Lower lobe of right lung (tissue), 2 donors: Measurements from ENCODE around the gene ATP8B1. TPM values are rescaled to one million over a fixed set of nuclear protein-coding genes. Genes with fewer than 3 reads are reported as not detected.

ENCODE experiments used
- ATAC-seq, 2 donors: fragments of 200-7000 bp; cut with Tn5 transposase; one replicate each; pipeline ENCODE4 v1.9.1; 2020 to 2022; ENCODE audit warnings: mild to moderate bottlenecking in 2 of 2, moderate library complexity in 2 of 2
- DNase-seq: peaks from one replicate; pipeline ENCODE4 v3.0.0-alpha.2; 2020
- H3K27ac ChIP-seq: fragments of 200-600 bp; one replicate; pipeline ENCODE4 v1.8.0; 2022
- H3K27me3 ChIP-seq: fragments of 200-600 bp; one replicate; pipeline ENCODE4 v1.8.0; 2022; ENCODE audit warnings: low read depth
- H3K36me3 ChIP-seq: fragments of 200-600 bp; one replicate; pipeline ENCODE4 v1.8.0; 2022; ENCODE audit warnings: mild to moderate bottlenecking
- H3K4me1 ChIP-seq: fragments of 200-600 bp; one replicate; pipeline ENCODE4 v1.8.0; 2022
- H3K4me3 ChIP-seq: fragments of 200-600 bp; one replicate; pipeline ENCODE4 v1.8.0; 2022; ENCODE audit warnings: mild to moderate bottlenecking
- H3K9me3 ChIP-seq: fragments of 200-600 bp; one replicate; pipeline ENCODE4 v1.8.0; 2022
- CTCF ChIP-seq: fragments of 200-600 bp; IDR thresholded peaks from one replicate; pipeline ENCODE4 v1.8.0; 2022; ENCODE audit warnings: antibody characterized with exemption, mild to moderate bottlenecking
- intact Hi-C: fragments of 100-400 bp; cut with DNase I; formaldehyde crosslinking; loops from one replicate; pipeline ENCODE4 v1.11.0; 2022
- total RNA-seq: library from RNA; stranded (reverse); fragmentation: NEBNext Ultra II Directional; extraction: Animal tissue kit (Norgen Biotek cat#: 25700); gene quantifications from one replicate; pipeline ENCODE4 v1.2.1, GENCODE V29; 2021
- donor health status: DM: no; HTN: yes; CAD: no; lungs with severe emphysema.

The ATP8B1 gene
- total RNA-seq, 1 donor from 2014 or later, result 27.2 TPM

- no peak overlapping the region for H3K27ac ChIP-seq
- DNase-seq (no peak), ATAC-seq (no peak)
- no peak for TF ChIP-seq CTCF
- no peaks in the 10 kb centered on the region for H3K4me1 ChIP-seq
- H3K27me3 ChIP-seq, result no peaks in the 10 kb centered on the region
- no peaks in the 10 kb centered on the region for H3K36me3 ChIP-seq
- intact Hi-C loops, result no loop called here
- no peaks in the 10 kb centered on the region for H3K9me3 ChIP-seq
- no peak overlapping the region for H3K4me3 ChIP-seq
Measured at GRCh38 chr18:57844319-57844718, 41.2 kb upstream of the ATP8B1 start.

- no peaks in the 10 kb centered on the region for H3K27me3 ChIP-seq
- intact Hi-C loops, result no loop called here
- no peak for DNase-seq
Measured at GRCh38 chr18:57843386-57843785, 40.3 kb upstream of the ATP8B1 start.

GRCh38 chr18:57841568-57841967 is 38.5 kb upstream of the ATP8B1 start:
- intact Hi-C loops, result no loop called here
- TF ChIP-seq CTCF, result no peak
- no peak overlapping the region for H3K27ac ChIP-seq
- no peaks in the 10 kb centered on the region for H3K36me3 ChIP-seq
- DNase-seq (no peak), ATAC-seq (no peak)
- no peak overlapping the region for H3K4me3 ChIP-seq
- H3K4me1 ChIP-seq, result no peaks in the 10 kb centered on the region
- H3K9me3 ChIP-seq, result no peaks in the 10 kb centered on the region
- no peaks in the 10 kb centered on the region for H3K27me3 ChIP-seq

More at GRCh38 chr18:57843386-57843785, 40.3 kb upstream of the ATP8B1 start:
- Histone ChIP-seq H3K4me1 (no peaks in the 10 kb centered on the region), H3K36me3 (no peaks in the 10 kb centered on the region), H3K27ac (no peak overlapping the region), H3K4me3 (no peak overlapping the region), H3K9me3 (no peaks in the 10 kb centered on the region)
- no peak for ATAC-seq
- no peak for TF ChIP-seq CTCF

GRCh38 chr18:57839942-57840381 is 36.8 kb upstream of the ATP8B1 start:
- intact Hi-C loops, result no loop called here
- DNase-seq (no peak), ATAC-seq (no peak)

GRCh38 chr18:57837917-57838548 is 34.9 kb upstream of the ATP8B1 start:
- ATAC-seq, result no peak

More at GRCh38 chr18:57839942-57840381, 36.8 kb upstream of the ATP8B1 start:
- H3K36me3 ChIP-seq, result no peaks in the 10 kb centered on the region
- no peaks in the 10 kb centered on the region for H3K9me3 ChIP-seq
- no peak for TF ChIP-seq CTCF
- no peak overlapping the region for H3K4me3 ChIP-seq
- H3K4me1 ChIP-seq, result no peaks in the 10 kb centered on the region
- no peaks in the 10 kb centered on the region for H3K27me3 ChIP-seq
- no peak overlapping the region for H3K27ac ChIP-seq

More at GRCh38 chr18:57837917-57838548, 34.9 kb upstream of the ATP8B1 start:
- DNase-seq, result no peak
- intact Hi-C loops, result no loop called here
- no peaks in the 10 kb centered on the region for H3K27me3 ChIP-seq
- H3K36me3 ChIP-seq, result no peaks in the 10 kb centered on the region
- no peaks in the 10 kb centered on the region for H3K9me3 ChIP-seq
- TF ChIP-seq CTCF, result no peak
- H3K4me1 ChIP-seq, result no peaks in the 10 kb centered on the region
- H3K27ac ChIP-seq, result no peak overlapping the region
- no peak overlapping the region for H3K4me3 ChIP-seq
